ENCODE results near the gene KRT7.

DNA sequence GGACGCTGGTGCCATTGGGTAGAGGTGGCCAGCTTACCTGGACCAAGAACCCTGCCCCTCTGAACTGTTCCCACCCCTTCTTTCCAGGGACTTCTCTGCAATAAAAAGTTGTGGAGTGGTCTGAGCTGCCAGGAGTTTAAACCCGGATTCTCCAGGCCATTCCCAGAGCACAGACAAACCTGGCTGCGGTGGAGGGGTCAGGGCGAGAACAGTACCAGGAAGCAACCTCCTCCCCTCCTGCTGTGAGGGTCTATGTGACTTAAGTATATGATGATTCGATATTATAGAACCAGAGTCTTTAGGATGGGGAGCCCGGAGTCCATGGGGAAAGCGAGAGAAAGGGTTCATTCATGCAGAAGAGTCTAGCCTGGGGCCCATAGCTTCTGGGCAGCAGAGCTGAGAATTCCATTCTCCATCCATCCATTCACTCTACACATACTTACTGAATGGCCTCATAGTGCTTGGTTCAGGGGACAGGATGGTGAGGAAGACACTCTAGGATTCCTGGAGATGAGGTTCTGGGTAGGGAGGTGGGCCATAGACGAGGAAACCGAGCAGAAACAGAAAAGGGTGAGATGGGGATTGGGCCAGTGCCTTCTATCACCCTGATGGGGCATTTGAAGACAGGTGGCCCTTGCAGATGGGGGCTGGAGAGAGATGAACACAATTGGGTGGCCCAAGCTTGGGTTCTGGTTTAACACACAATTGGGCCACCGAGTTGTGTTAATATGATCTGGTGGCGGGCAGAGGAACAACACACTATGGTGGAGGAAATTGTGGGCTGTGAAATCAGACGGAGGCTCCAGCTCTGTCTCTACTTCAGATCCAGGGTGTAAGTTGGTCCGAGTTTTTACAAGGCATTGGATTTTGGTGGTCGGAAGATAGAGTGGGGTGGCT, 46.6 kb downstream of the KRT7 start:
- TF ChIP-seq GABPA (IDR thresholded peaks at IDR 0.05; ENCODE audit: low read depth) (no peak), EP300 (IDR thresholded peaks at IDR 0.05; ENCODE audit: borderline replicate concordance in 1 of 2, low read depth in 1 of 2, low read length in 1 of 2) (no peak)

All from SK-N-SH (cell line).